HG03520 (cell line): ENCODE data around the gene DHX8.

ENCODE experiments used
- ATAC-seq: cut with Tn5 transposase; IDR thresholded peaks from one replicate; pipeline ENCODE4 v1.9.1; 2021; ENCODE audit warnings: mild to moderate bottlenecking, moderate library complexity; ENCODE audit not compliant: unreplicated experiment

Gene DHX8

DNA sequence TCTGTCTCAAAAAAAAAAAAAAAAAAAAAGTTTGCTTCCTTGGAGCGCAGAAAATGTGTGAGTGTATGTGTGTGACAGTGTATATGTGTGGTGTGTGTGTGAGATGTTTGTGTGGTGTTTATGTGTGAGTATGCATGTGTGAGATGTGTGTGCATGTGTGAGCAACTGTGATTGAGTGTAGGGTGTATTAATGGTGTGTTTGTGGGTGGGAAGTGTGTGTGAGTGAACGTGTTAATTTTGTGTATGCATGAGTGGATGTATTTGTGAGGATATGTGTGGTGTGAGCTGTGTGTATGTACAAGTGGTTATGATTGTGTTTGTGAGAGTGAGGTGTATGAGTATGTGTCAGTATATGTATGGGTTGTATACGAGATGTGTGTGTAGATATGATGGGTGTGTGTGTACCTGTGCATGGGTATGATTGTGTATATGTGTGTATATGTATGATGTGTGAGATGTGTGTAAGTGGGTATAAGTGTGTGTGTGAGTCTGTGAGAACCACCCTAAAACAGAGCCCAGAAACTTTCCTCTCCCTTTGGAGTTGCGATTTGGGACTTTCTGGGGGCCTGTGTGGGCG lies 84.8 kb downstream of the DHX8 start:
- ATAC-seq, result no peak

DNA sequence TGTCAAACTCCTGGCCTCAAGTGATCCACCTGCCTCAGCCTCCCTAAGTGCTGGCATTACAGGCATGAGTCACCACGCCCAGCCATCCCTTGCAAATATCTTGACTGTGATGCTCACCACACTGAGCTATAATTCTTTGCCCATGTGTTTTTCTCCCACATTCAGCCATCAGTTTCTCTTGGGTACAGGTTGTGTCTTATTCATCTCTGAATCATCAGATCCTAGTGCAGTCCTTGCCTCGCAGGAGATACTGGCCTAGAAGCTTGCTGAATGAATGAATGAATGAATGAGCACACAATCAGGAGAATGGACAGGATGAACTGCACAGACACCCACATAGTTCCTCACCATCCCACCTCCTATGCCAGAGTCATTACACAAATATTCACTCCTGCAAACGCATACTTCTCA lies 86.7 kb downstream of the DHX8 start:
- no peak for ATAC-seq

DNA sequence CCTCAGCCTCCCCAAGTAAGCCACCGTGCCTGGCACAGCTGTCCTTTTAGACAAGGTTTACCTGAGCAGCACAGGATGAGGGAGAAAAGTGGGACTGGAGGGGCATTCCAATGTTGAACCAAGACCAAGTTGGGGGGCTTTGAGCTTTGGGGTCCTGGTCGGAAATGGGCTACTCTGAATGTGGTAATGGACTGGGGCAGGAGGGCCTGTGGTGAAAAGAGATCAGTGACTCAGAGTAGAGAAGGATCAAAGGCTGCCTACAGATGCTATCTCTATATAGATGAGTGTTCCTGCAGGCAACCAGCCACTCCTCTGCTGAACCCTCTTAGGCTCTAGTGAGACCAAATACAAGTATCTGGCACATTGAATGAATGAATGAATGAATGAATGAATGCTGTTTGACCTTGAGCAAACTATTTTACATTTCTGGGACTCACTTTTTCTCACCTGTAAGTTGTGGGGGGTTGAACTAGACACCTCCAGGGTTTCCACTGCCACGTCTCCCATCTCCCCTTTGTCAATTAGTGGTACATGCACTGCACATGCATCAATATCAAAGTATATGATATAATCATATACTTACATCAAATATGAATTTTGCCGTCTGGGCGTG lies 88.7 kb downstream of the DHX8 start:
- ATAC-seq, result no peak

- ATAC-seq, result no peak
These were observed 90.0 kb downstream of the DHX8 start for GRCh38 chr17:43573579-43574321.

GRCh38 chr17:43574348-43574747 lies 90.6 kb downstream of the DHX8 start:
- ATAC-seq, result no peak

DNA sequence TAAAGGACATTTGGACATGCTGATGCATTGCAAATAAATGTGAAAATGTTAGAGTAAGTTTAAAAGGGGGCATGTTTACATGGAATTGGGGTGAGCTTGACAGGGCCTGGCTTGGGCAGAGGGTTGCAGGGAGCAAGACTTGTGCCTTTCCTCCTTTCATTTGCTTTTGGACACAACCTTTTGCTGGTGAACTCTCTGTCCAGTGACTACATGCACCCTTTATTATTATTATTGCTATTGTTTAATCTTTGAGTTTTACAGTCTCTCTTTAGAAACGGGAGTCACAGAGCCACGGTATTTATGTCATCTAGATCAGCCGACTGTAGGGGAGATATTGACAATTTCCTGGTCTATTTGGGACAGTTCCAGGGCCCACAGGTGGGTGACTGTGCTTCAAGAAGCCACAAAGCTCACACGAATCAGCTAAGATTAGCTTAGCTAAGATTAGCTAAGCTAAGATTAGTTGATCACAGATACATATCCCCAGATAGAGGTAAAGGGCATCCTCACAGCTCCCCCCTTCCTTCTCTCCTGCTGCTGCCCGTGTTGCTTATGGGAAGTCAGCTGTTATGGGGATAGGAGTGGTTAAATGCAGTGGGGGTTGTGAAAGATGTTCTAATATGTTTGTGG lies 91.2 kb downstream of the DHX8 start:
- ATAC-seq, result no peak
